H1 (cell line): Measurements from ENCODE around the gene INHBC. TPM values are rescaled to one million over a fixed set of nuclear protein-coding genes. Genes with fewer than 3 reads are reported as not detected.

Source experiments
- CTCF ChIA-PET: fragments of 300-600 bp; sonication (Branson Sonifier 250); formaldehyde crosslinking; loops from one replicate; lab custom pipeline; 2021; ENCODE audit not compliant: partially characterized antibody; lab: Charles Lee
- POLR2A ChIA-PET: fragments of 300-600 bp; sonication (Branson Sonifier 250); formaldehyde crosslinking; loops from one replicate; lab custom pipeline; 2021; ENCODE audit warnings: inconsistent platforms; ENCODE audit not compliant: partially characterized antibody; lab: Charles Lee
- DNase-seq, 2 experiments: peaks; one replicate each; pipeline versions ENCODE4 v3.0.0 to v3.0.0-alpha.2; 2010 to 2022; ENCODE audit warnings: low spot score in 2 of 2, low read depth in 1 of 2, mixed read lengths in 1 of 2
- FAIRE-seq: peaks from 2 replicates; lab custom pipeline; 2011; peaks lifted over from hg19 to GRCh38; lab: Jason Lieb, UNC
- H2AFZ ChIP-seq: 2 replicates; pipeline ENCODE4 v1.8.1; 2012; ENCODE audit warnings: low read length, inconsistent platforms
- H2AK5ac ChIP-seq: 2 replicates; pipeline ENCODE4 v1.6.1; 2013; ENCODE audit warnings: low read depth, low read length
- H2BK120ac ChIP-seq: replicated peaks from 2 replicates; pipeline ENCODE3; 2013; ENCODE audit warnings: low read depth, low read length, inconsistent platforms
- H2BK12ac ChIP-seq: 2 replicates; pipeline ENCODE4 v1.6.1; 2013; ENCODE audit warnings: low read depth, low read length
- H2BK15ac ChIP-seq: 2 replicates; pipeline ENCODE4 v1.6.1; 2013; ENCODE audit warnings: low read length
- H2BK20ac ChIP-seq: 2 replicates; pipeline ENCODE4 v1.6.1; 2013; ENCODE audit warnings: low read length
- H2BK5ac ChIP-seq: 2 replicates; pipeline ENCODE4 v1.6.1; 2013; ENCODE audit warnings: low read depth, low read length
- H3K14ac ChIP-seq: 2 replicates; pipeline ENCODE4 v1.6.1; 2013; ENCODE audit warnings: inconsistent platforms; ENCODE audit not compliant: insufficient read length
- H3K18ac ChIP-seq: 2 replicates; pipeline ENCODE4 v1.6.1; 2013; ENCODE audit warnings: low read length; ENCODE audit errors: extremely low read depth
- H3K23ac ChIP-seq: 2 replicates; pipeline ENCODE4 v1.6.1; 2013; ENCODE audit warnings: inconsistent platforms; ENCODE audit not compliant: insufficient read length
- H3K23me2 ChIP-seq: 2 replicates; pipeline ENCODE4 v1.6.1; 2013; ENCODE audit warnings: low read depth, low read length
- H3K27ac ChIP-seq: 2 replicates; pipeline ENCODE4 v1.6.1; 2011; ENCODE audit warnings: low read depth, low read length, inconsistent platforms
- H3K27me3 ChIP-seq, 4 experiments: replicated peaks in 1 of 4; 1 replicate in 1 of 4; 2 replicates in 3 of 4; pipeline versions ENCODE4 v1.6.1 to v1.8.1; 2011 to 2013; ENCODE audit warnings: low read length in 3 of 4, mild to moderate bottlenecking in 3 of 4, inconsistent platforms in 2 of 4, mixed read lengths in 2 of 4, moderate library complexity in 1 of 4; ENCODE audit not compliant: control insufficient read depth in 3 of 4, insufficient read depth in 3 of 4; ENCODE audit errors: extremely low read depth in 1 of 4
- H3K36me3 ChIP-seq, 4 experiments: 2 replicates each; pipeline versions ENCODE4 v1.6.1 to v1.8.1; 2011 to 2013; ENCODE audit warnings: mild to moderate bottlenecking in 4 of 4, low read length in 3 of 4, moderate library complexity in 2 of 4, control low read depth in 1 of 4, inconsistent platforms in 1 of 4; ENCODE audit not compliant: insufficient read depth in 4 of 4, control insufficient read depth in 2 of 4
- H3K4ac ChIP-seq: replicated peaks from 2 replicates; pipeline ENCODE3; 2013; ENCODE audit warnings: low read length, low read depth, mixed read lengths, inconsistent platforms; ENCODE audit not compliant: insufficient read length
- H3K4me1 ChIP-seq, 4 experiments: replicated peaks in 1 of 4; 1 replicate in 1 of 4; 2 replicates in 3 of 4; pipeline versions ENCODE4 v1.6.1 to v1.8.1; 2011 to 2013; ENCODE audit warnings: low read length in 3 of 4, inconsistent platforms in 2 of 4, mixed read lengths in 1 of 4; ENCODE audit not compliant: insufficient read depth in 4 of 4, control insufficient read depth in 3 of 4
- H3K4me2 ChIP-seq, 2 experiments: 2 replicates each; pipeline versions ENCODE4 v1.6.1 to v1.8.1; 2011 to 2013; ENCODE audit warnings: low read depth in 2 of 2, low read length in 2 of 2, control low read depth in 1 of 2, inconsistent platforms in 1 of 2, mild to moderate bottlenecking in 1 of 2; ENCODE audit not compliant: insufficient read depth in 1 of 2
- H3K4me3 ChIP-seq, 4 experiments: fragments of 200-600, 300-600 bp in 1 of 4; sonication (generic), shearing (Covaris generic), sonication (Bioruptor Twin) in 1 of 4; 2 replicates each; pipeline versions ENCODE4 v1.5.1 to v1.8.1; 2011 to 2016; ENCODE audit warnings: low read length in 4 of 4, low read depth in 3 of 4, control low read depth in 2 of 4, inconsistent platforms in 2 of 4, mild to moderate bottlenecking in 2 of 4, mixed read lengths in 1 of 4, moderate library complexity in 1 of 4; ENCODE audit not compliant: insufficient read depth in 2 of 4; ENCODE audit errors: extremely low read depth in 1 of 4
- H3K56ac ChIP-seq: replicated peaks from 2 replicates; pipeline ENCODE3; 2013; ENCODE audit warnings: low read depth, mild to moderate bottlenecking, mixed read lengths, low read length, inconsistent platforms; ENCODE audit not compliant: insufficient read length
- H3K79me1 ChIP-seq: 2 replicates; pipeline ENCODE4 v1.6.1; 2013; ENCODE audit warnings: low read depth, low read length, control low read depth
- H3K79me2 ChIP-seq, 2 experiments: 2 replicates each; pipeline versions ENCODE4 v1.6.1 to v1.8.1; 2012 to 2013; ENCODE audit warnings: low read length in 2 of 2, mild to moderate bottlenecking in 2 of 2, inconsistent platforms in 1 of 2; ENCODE audit not compliant: insufficient read depth in 2 of 2, control insufficient read depth in 1 of 2
- H3K9ac ChIP-seq, 4 experiments: replicated peaks in 1 of 4; 1 replicate in 1 of 4; 2 replicates in 3 of 4; pipeline versions ENCODE4 v1.6.1 to v1.8.1; 2011 to 2013; ENCODE audit warnings: low read depth in 3 of 4, low read length in 3 of 4, control low read depth in 2 of 4, mild to moderate bottlenecking in 2 of 4, moderate library complexity in 2 of 4, inconsistent platforms in 1 of 4; ENCODE audit errors: extremely low read depth in 1 of 4
- H3K9me3 ChIP-seq, 2 experiments: 2 replicates each; pipeline versions ENCODE4 v1.6.1 to v1.8.1; 2012 to 2013; ENCODE audit warnings: mild to moderate bottlenecking in 2 of 2, moderate library complexity in 2 of 2, control low read depth in 1 of 2, inconsistent platforms in 1 of 2, low read depth in 1 of 2, low read length in 1 of 2, mixed read lengths in 1 of 2; ENCODE audit not compliant: insufficient read depth in 2 of 2
- H4K20me1 ChIP-seq, 2 experiments: replicated peaks in 1 of 2; 2 replicates each; pipeline versions ENCODE3 to v1.8.1; 2011 to 2013; ENCODE audit warnings: inconsistent platforms in 2 of 2, low read length in 2 of 2, mild to moderate bottlenecking in 1 of 2; ENCODE audit not compliant: insufficient read depth in 2 of 2, control insufficient read depth in 1 of 2
- H4K5ac ChIP-seq: 2 replicates; pipeline ENCODE4 v1.6.1; 2013; ENCODE audit warnings: low read length, low read depth, mixed read lengths, inconsistent platforms; ENCODE audit not compliant: insufficient read length
- H4K8ac ChIP-seq: 2 replicates; pipeline ENCODE4 v1.8.0; 2013; ENCODE audit warnings: mild to moderate bottlenecking, moderate library complexity, low read length, inconsistent platforms; ENCODE audit not compliant: insufficient read depth; ENCODE audit errors: extremely low read depth
- H4K91ac ChIP-seq: replicated peaks from 2 replicates; pipeline ENCODE3; 2013; ENCODE audit warnings: low read length, mixed read lengths, inconsistent platforms; ENCODE audit not compliant: insufficient read length
- BRCA1 ChIP-seq: IDR thresholded peaks from 2 replicates; pipeline ENCODE4 v1.6.1; 2012; ENCODE audit warnings: low read depth, low read length, improper control_type of control experiment
- CHD1 ChIP-seq: IDR thresholded peaks from 2 replicates; pipeline ENCODE4 v1.6.1; 2012; ENCODE audit warnings: low read depth, low read length, improper control_type of control experiment
- EZH2 ChIP-seq: fragments of 200-600 bp; sonication (generic); IDR thresholded peaks from 2 replicates; pipeline ENCODE4 v1.7.1; 2012; ENCODE audit warnings: low read depth, mild to moderate bottlenecking, moderate library complexity, low read length, inconsistent platforms; ENCODE audit not compliant: severe bottlenecking
- JUN ChIP-seq: IDR thresholded peaks from 2 replicates; pipeline ENCODE4 v1.6.1; 2011; ENCODE audit warnings: low read depth, mild to moderate bottlenecking, improper control_type of control experiment, low read length
- KDM1A ChIP-seq: fragments of 200-600, 300-600 bp; sonication (generic); IDR thresholded peaks from 2 replicates; pipeline ENCODE4 v1.7.1; 2016; ENCODE audit warnings: mild to moderate bottlenecking, low read length, borderline replicate concordance
- KDM4A ChIP-seq: IDR thresholded peaks from one replicate; pipeline ENCODE4 v1.7.1; 2012; ENCODE audit warnings: low read depth, mild to moderate bottlenecking, moderate library complexity, low read length, inconsistent platforms; ENCODE audit not compliant: severe bottlenecking
- KDM5A ChIP-seq: fragments of 200-600 bp; IDR thresholded peaks from 2 replicates; pipeline ENCODE4 v1.7.1; 2012; ENCODE audit warnings: mild to moderate bottlenecking, low read length, inconsistent platforms, mixed read lengths
- SIRT6 ChIP-seq: IDR thresholded peaks from one replicate; pipeline ENCODE4 v1.7.1; 2012; ENCODE audit warnings: low read length, inconsistent platforms
- WGBS, 2 experiments: shearing (Covaris generic) in 1 of 2; methylation state at CpG; one replicate each; pipeline versions ENCODE4 v1.1.6 to v1.1.7; 2013 to 2015; ENCODE audit warnings: low lambda C conversion rate in 2 of 2, mixed read lengths in 2 of 2, inconsistent platforms in 1 of 2, low coverage in 1 of 2, missing lambda C conversion rate in 1 of 2; ENCODE audit not compliant: insufficient replicate concordance in 2 of 2, insufficient coverage in 1 of 2, insufficient read length in 1 of 2; ENCODE audit errors: extremely low coverage in 1 of 2, missing lambda C conversion rate in 1 of 2; 5-methylcytosine and 5-hydroxymethylcytosine counted together
- polyA plus RNA-seq, 7 experiments: library from polyadenylated mRNA; depleted of rRNA in 3 of 7; stranded (reverse) in 5 of 7; unstranded in 2 of 7; fragments of >200 nt in 5 of 7; fragments of 200-250 nt in 2 of 7; gene quantifications; 1 replicate in 5 of 7; 2 replicates in 1 of 7; 4 replicates in 1 of 7; pipeline versions ENCODE4 v1.2.1 to v1.2.3, GENCODE V29; 2011 to 2013; ENCODE audit warnings: missing spikeins in 2 of 7, mixed read lengths in 2 of 7
- total RNA-seq: library from RNA; stranded (reverse); fragmentation: NEBNext Ultra II Directional; extraction: Animal tissue kit (Norgen Biotek cat#: 25700); gene quantifications from 2 replicates; pipeline ENCODE4 v1.2.1, GENCODE V29; 2021

The INHBC gene
- total and polyA plus RNA-seq, 2 of the 8 experiments (the other 6 are each of a cell fraction or from before 2014, with no cell fraction given): 0.15 TPM; not detected in 1

GRCh38 chr12:57444744-57445143 lies 10.2 kb downstream of the INHBC start:
- CTCF ChIA-PET: interaction anchor here (1.0 to 6.3 kb wide), 4 partner anchors 10 to 137 kb away, joined by 3 to 47 read pairs (median 4); partner anchors contain the start of gene INHBE

More at GRCh38 chr12:57444744-57445143, 10.2 kb downstream of the INHBC start:
- no peak overlapping the region for H4K5ac ChIP-seq
- WGBS, 2 experiments: 86% methylated on average over 5 of the region's 5 CpGs; no CpG with 5 or more reads in 1 of the 2 experiments
- H3K4me1 ChIP-seq: no peaks in the 10 kb centered on the region
- DNase-seq (no peak), FAIRE-seq (no peak)
- H2BK15ac ChIP-seq: 0 out of 2 replicates have a peak overlapping the region, but pooled peaks have one; percentile 29
- POLR2A ChIA-PET: interaction anchor here (0.9 to 4.6 kb wide), 2 partner anchors 9 to 14 kb away, joined by 3 to 34 read pairs; partner anchors contain the start of gene INHBE
- no peak overlapping the region for H2AK5ac ChIP-seq
- H2BK5ac ChIP-seq: no peak overlapping the region
- no peak overlapping the region for H4K91ac ChIP-seq
- H3K79me1 ChIP-seq: no peaks in the 10 kb centered on the region
- no peaks in the 10 kb centered on the region for H3K27me3 ChIP-seq
- no peak overlapping the region for H3K27ac ChIP-seq
- H3K23me2 ChIP-seq: no peaks in the 10 kb centered on the region
- H3K18ac ChIP-seq: no peak overlapping the region
- H2AFZ ChIP-seq: no peak overlapping the region
- H3K14ac ChIP-seq: no peak overlapping the region
- no peak overlapping the region for H3K56ac ChIP-seq
- no peak overlapping the region for H4K8ac ChIP-seq
- no peak overlapping the region for H3K4me3 ChIP-seq
- H3K4ac ChIP-seq: no peak overlapping the region
- no peak overlapping the region for H3K9ac ChIP-seq
- H4K20me1 ChIP-seq: no peaks in the 10 kb centered on the region
- no peak for TF ChIP-seq BRCA1
- no peak for TF ChIP-seq CHD1
- no peak for TF ChIP-seq KDM4A
- TF ChIP-seq JUN: no peak
- TF ChIP-seq EZH2: no peak
- no peak for TF ChIP-seq KDM5A
- no peak for TF ChIP-seq SIRT6
- TF ChIP-seq KDM1A: no peak
- no peak overlapping the region for H2BK20ac ChIP-seq
- peaks cover 0 to 3% of the 10 kb centered on the region in 2 experiments; a peak in 2 of 4 replicates for H3K9me3 ChIP-seq
- no peaks in the 10 kb centered on the region for H3K36me3 ChIP-seq
- H2BK120ac ChIP-seq: no peak overlapping the region
- H3K79me2 ChIP-seq: no peaks in the 10 kb centered on the region
- no peak overlapping the region for H3K4me2 ChIP-seq
- no peak overlapping the region for H2BK12ac ChIP-seq
- no peak overlapping the region for H3K23ac ChIP-seq
